DND-41 (cell line): ENCODE measurements around the gene ACTG1.

Experiments
- EZH2 ChIP-seq: IDR thresholded peaks from 3 replicates; pipeline ENCODE4 v1.6.1; 2012; ENCODE audit warnings: borderline replicate concordance, low read depth, mild to moderate bottlenecking, moderate library complexity, low read length, inconsistent platforms; ENCODE audit not compliant: severe bottlenecking
- TF ChIP-seq, protein P1 (sequence below): IDR thresholded peaks from 2 replicates; pipeline ENCODE4 v1.5.1; 2012; ENCODE audit warnings: borderline replicate concordance, low read length, moderate library complexity, mild to moderate bottlenecking; ENCODE audit not compliant: poor library complexity, severe bottlenecking; ENCODE audit errors: extremely low read depth

DNA sequence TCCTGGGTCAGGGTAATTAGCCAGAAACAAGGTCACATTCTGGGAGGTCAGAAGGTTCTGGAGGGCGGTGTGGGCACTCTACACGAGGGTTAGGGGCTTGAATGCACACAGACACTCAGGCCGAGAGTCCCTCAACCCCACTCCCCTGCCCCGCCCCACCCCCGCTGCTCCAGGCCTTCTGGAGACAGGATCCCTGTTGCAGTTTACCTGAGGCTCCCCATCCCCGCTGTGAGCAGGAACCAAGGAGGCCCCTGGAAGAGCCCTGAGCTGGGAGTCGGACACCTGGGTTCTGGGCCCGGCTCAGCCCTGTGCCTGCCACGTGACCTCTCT, 4.4 kb upstream of the ACTG1 start:
- TF ChIP-seq, protein P1, sequence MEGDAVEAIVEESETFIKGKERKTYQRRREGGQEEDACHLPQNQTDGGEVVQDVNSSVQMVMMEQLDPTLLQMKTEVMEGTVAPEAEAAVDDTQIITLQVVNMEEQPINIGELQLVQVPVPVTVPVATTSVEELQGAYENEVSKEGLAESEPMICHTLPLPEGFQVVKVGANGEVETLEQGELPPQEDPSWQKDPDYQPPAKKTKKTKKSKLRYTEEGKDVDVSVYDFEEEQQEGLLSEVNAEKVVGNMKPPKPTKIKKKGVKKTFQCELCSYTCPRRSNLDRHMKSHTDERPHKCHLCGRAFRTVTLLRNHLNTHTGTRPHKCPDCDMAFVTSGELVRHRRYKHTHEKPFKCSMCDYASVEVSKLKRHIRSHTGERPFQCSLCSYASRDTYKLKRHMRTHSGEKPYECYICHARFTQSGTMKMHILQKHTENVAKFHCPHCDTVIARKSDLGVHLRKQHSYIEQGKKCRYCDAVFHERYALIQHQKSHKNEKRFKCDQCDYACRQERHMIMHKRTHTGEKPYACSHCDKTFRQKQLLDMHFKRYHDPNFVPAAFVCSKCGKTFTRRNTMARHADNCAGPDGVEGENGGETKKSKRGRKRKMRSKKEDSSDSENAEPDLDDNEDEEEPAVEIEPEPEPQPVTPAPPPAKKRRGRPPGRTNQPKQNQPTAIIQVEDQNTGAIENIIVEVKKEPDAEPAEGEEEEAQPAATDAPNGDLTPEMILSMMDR: no peak
- TF ChIP-seq EZH2: no peak
